Measurements from ENCODE around the gene SCAMP1. TPM values are rescaled to one million over a fixed set of nuclear protein-coding genes. Genes with fewer than 3 reads are reported as not detected.

SCAMP1 gene
- total RNA-seq, 1 donor from 2014 or later: 51.8 TPM

- Mint-ChIP-seq H3K4me3 (ENCODE audit: unreplicated experiment) (no peak overlapping the region), H3K27me3 (ENCODE audit: low read depth) (no peaks in the 10 kb centered on the region), H3K36me3 (ENCODE audit: low read depth) (no peaks in the 10 kb centered on the region), H3K4me1 (ENCODE audit: low read depth) (peaks cover 10% of the 10 kb centered on the region), H3K27ac (ENCODE audit: unreplicated experiment) (no peak overlapping the region), H3K9me3 (ENCODE audit: low read depth) (no peaks in the 10 kb centered on the region)
- no peak for DNase-seq (ENCODE audit: low spot score)
- TF ChIP-seq CTCF (IDR thresholded peaks at IDR 0.05): no peak
Observed at GRCh38 chr5:78473751-78474150, 113.3 kb downstream of the SCAMP1 start.

GRCh38 chr5:78475370-78475769 lies 115.0 kb downstream of the SCAMP1 start:
- TF ChIP-seq CTCF (IDR thresholded peaks at IDR 0.05): no peak
- no peaks in the 10 kb centered on the region for H3K9me3 Mint-ChIP-seq (ENCODE audit: low read depth)
- H3K36me3 Mint-ChIP-seq (ENCODE audit: low read depth): no peaks in the 10 kb centered on the region
- no peak overlapping the region for H3K4me3 Mint-ChIP-seq (ENCODE audit: unreplicated experiment)
- H3K27ac Mint-ChIP-seq (ENCODE audit: unreplicated experiment): no peak overlapping the region
- peaks cover 10% of the 10 kb centered on the region for H3K4me1 Mint-ChIP-seq (ENCODE audit: low read depth)
- H3K27me3 Mint-ChIP-seq (ENCODE audit: low read depth): no peaks in the 10 kb centered on the region
- no peak for DNase-seq (ENCODE audit: low spot score)

- no peak for TF ChIP-seq CTCF (IDR thresholded peaks at IDR 0.05)
- no peaks in the 10 kb centered on the region for H3K27me3 Mint-ChIP-seq (ENCODE audit: low read depth)
- no peak for DNase-seq (ENCODE audit: low spot score)
- peaks cover 10% of the 10 kb centered on the region for H3K4me1 Mint-ChIP-seq (ENCODE audit: low read depth)
- peaks cover 4% of the 10 kb centered on the region for H3K36me3 Mint-ChIP-seq (ENCODE audit: low read depth)
- no peaks in the 10 kb centered on the region for H3K9me3 Mint-ChIP-seq (ENCODE audit: low read depth)
- H3K27ac Mint-ChIP-seq (ENCODE audit: unreplicated experiment): no peak overlapping the region
- no peak overlapping the region for H3K4me3 Mint-ChIP-seq (ENCODE audit: unreplicated experiment)
Observed at GRCh38 chr5:78476795-78477194, 116.4 kb downstream of the SCAMP1 start.

- Mint-ChIP-seq H3K27me3 (ENCODE audit: low read depth) (no peaks in the 10 kb centered on the region), H3K27ac (ENCODE audit: unreplicated experiment) (no peak overlapping the region), H3K4me3 (ENCODE audit: unreplicated experiment) (no peak overlapping the region), H3K4me1 (ENCODE audit: low read depth) (peaks cover 25% of the 10 kb centered on the region), H3K36me3 (ENCODE audit: low read depth) (peaks cover 8% of the 10 kb centered on the region), H3K9me3 (ENCODE audit: low read depth) (no peaks in the 10 kb centered on the region)
- DNase-seq (ENCODE audit: low spot score): no peak
- TF ChIP-seq CTCF (IDR thresholded peaks at IDR 0.05): no peak
Observed at GRCh38 chr5:78482948-78483347, 122.5 kb downstream of the SCAMP1 start.

GRCh38 chr5:78483809-78484521 lies 123.5 kb downstream of the SCAMP1 start:
- no peak for DNase-seq (ENCODE audit: low spot score)
- no peak for TF ChIP-seq CTCF (IDR thresholded peaks at IDR 0.05)
- H3K9me3 Mint-ChIP-seq (ENCODE audit: low read depth): no peaks in the 10 kb centered on the region
- H3K36me3 Mint-ChIP-seq (ENCODE audit: low read depth): peaks cover 18% of the 10 kb centered on the region
- H3K4me3 Mint-ChIP-seq (ENCODE audit: unreplicated experiment): no peak overlapping the region
- peak overlapping the region; percentile 23 for H3K27ac Mint-ChIP-seq (ENCODE audit: unreplicated experiment)
- H3K27me3 Mint-ChIP-seq (ENCODE audit: low read depth): no peaks in the 10 kb centered on the region
- peaks cover 23% of the 10 kb centered on the region for H3K4me1 Mint-ChIP-seq (ENCODE audit: low read depth)
